A673 (cell line): ENCODE measurements around the gene ANKRD12. TPM values are rescaled to one million over a fixed set of nuclear protein-coding genes. Genes with fewer than 3 reads are reported as not detected.
"Not testable (repeated sequence)": the region's sequence is repeated elsewhere in the genome, so short reads cannot be mapped to it uniquely, and the experiment has no call there.

Source experiments
- BruUV-seq: library from RNA; stranded (reverse); fragments of 400-500 nt; replicated peaks from 2 replicates; lab custom pipeline; 2021; lab: Mats Ljungman, UMichigan
- CTCF ChIA-PET: fragments of 300-600 bp; sonication (Branson Sonifier 250); formaldehyde crosslinking; loops from one replicate; lab custom pipeline; 2022; ENCODE audit warnings: antibody characterized with exemption; lab: Charles Lee
- POLR2A ChIA-PET: fragments of 300-600 bp; sonication (Branson Sonifier 250); formaldehyde crosslinking; loops from one replicate; lab custom pipeline; 2022; ENCODE audit warnings: antibody characterized with exemption; ENCODE audit not compliant: low non-redundant PET; lab: Charles Lee
- DNase-seq: peaks from one replicate; pipeline ENCODE4 v3.0.0-alpha.2; 2015; ENCODE audit warnings: low spot score
- H3K27ac ChIP-seq: fragments of 200-600 bp; sonication (generic); 2 replicates; pipeline ENCODE4 v1.5.1; 2016; ENCODE audit warnings: mixed run types, low read depth, mild to moderate bottlenecking, mixed read lengths, antibody characterized with exemption, low read length; ENCODE audit not compliant: poor library complexity, severe bottlenecking
- H3K27me3 ChIP-seq: fragments of 200-600 bp; sonication (generic); replicated peaks from 2 replicates; pipeline ENCODE4 v1.6.1; 2017; ENCODE audit warnings: mixed run types, low read depth, mild to moderate bottlenecking, mixed read lengths, antibody characterized with exemption, low read length; ENCODE audit not compliant: insufficient read depth, poor library complexity
- H3K36me3 ChIP-seq: fragments of 200-600 bp; sonication (generic); 2 replicates; pipeline ENCODE4 v1.6.1; 2016; ENCODE audit warnings: mixed run types, mild to moderate bottlenecking, mixed read lengths, antibody characterized with exemption, low read length; ENCODE audit not compliant: insufficient read depth, poor library complexity, severe bottlenecking
- H3K4me1 ChIP-seq: fragments of 200-600 bp; sonication (generic); 2 replicates; pipeline ENCODE4 v1.6.1; 2017; ENCODE audit warnings: mixed run types, mild to moderate bottlenecking, mixed read lengths, antibody characterized with exemption, low read length; ENCODE audit not compliant: insufficient read depth, poor library complexity, severe bottlenecking
- H3K4me3 ChIP-seq: fragments of 200-600 bp; sonication (generic); 2 replicates; pipeline ENCODE4 v1.5.1; 2016; ENCODE audit warnings: low read depth, mixed run types, mild to moderate bottlenecking, mixed read lengths, low read length; ENCODE audit not compliant: poor library complexity, severe bottlenecking
- H3K9me3 ChIP-seq: fragments of 200-600 bp; sonication (generic); 2 replicates; pipeline ENCODE4 v1.6.1; 2016; ENCODE audit warnings: mixed run types, low read depth, mild to moderate bottlenecking, mixed read lengths, antibody characterized with exemption, low read length; ENCODE audit not compliant: poor library complexity, severe bottlenecking
- CTCF ChIP-seq: fragments of 300-800, 200-600 bp; sonication (generic); conservative IDR thresholded peaks from 2 replicates; pipeline ENCODE4 v1.5.1; 2017; ENCODE audit warnings: low read depth, mild to moderate bottlenecking, antibody characterized with exemption, low read length, moderate library complexity, mixed read lengths
- EZH2 ChIP-seq: fragments of 200-600 bp; sonication (generic); IDR thresholded peaks from 2 replicates; pipeline ENCODE4 v1.6.1; 2017; ENCODE audit warnings: borderline replicate concordance, low read depth, mild to moderate bottlenecking, mixed read lengths, antibody characterized with exemption, low read length; ENCODE audit not compliant: poor library complexity, severe bottlenecking
- intact Hi-C: fragments of 100-400 bp; cut with micrococcal nuclease; formaldehyde crosslinking; loops from one replicate; pipeline ENCODE4 v1.10.0; 2022; ENCODE audit not compliant: unreplicated experiment
- total RNA-seq: library from RNA; stranded (reverse); gene quantifications from 2 replicates; pipeline ENCODE4 v1.2.3, GENCODE V29; 2021

Gene ANKRD12
- total RNA-seq, 1 experiment from 2014 or later = 24.2 TPM

DNA sequence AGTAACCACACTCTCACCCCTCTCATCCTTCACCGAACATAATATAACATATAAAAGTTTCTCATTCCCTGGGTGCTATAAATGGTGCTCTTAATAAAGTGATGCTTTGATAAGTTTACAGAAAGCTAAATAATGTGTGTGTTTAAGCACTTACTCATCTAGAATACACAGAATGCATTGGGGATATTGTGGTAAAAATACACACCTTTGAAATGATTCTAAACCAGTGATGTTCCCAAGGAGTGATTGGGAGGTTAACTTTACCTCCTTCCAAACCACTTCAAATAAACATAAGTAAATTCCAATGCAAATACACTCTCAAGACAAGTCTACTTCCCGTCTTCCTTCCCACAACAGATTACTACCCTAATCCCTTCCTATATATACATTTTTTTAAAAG is 112.7 kb downstream of the ANKRD12 start:
- peaks cover 11% of the 10 kb centered on the region for H3K4me1 ChIP-seq
- CTCF ChIA-PET = no interaction called here
- no TSS peak for BruUV-seq
- intact Hi-C loops = no loop called here
- H3K36me3 ChIP-seq = peaks cover 2% of the 10 kb centered on the region
- no peak for TF ChIP-seq EZH2
- no peak overlapping the region for H3K4me3 ChIP-seq
- H3K9me3 ChIP-seq = no peaks in the 10 kb centered on the region
- no peak for DNase-seq
- no peak overlapping the region for H3K27ac ChIP-seq
- POLR2A ChIA-PET = no interaction called here
- H3K27me3 ChIP-seq = no peaks in the 10 kb centered on the region

DNA sequence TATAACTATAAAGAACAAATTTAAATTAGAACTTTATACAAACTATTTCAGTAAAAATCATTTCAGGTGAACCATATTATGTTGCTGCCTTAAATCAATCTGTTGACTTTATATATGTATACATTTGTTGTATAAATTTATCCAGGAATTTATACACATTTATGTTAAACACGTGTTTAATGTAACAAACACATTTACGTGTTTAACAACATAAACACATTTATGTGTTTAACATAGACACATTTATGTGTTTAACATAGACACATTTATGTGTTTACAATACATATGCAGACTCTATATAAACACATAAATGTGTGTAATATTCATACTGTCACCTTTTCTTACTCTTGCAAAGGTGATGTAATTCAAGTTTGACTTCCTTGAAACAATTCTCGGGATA is 122.6 kb downstream of the ANKRD12 start:
- no peak overlapping the region for H3K4me3 ChIP-seq
- no peak for DNase-seq
- ChIA-PET CTCF (no interaction called here), POLR2A (no interaction called here)
- peaks cover 30% of the 10 kb centered on the region for H3K4me1 ChIP-seq
- intact Hi-C loops = no loop called here
- H3K27ac ChIP-seq = no peak overlapping the region
- TF ChIP-seq CTCF (no peak), EZH2 (no peak)
- peaks cover 4% of the 10 kb centered on the region for H3K36me3 ChIP-seq
- BruUV-seq = no TSS peak
- H3K27me3 ChIP-seq = no peaks in the 10 kb centered on the region
- H3K9me3 ChIP-seq = no peaks in the 10 kb centered on the region

- no peaks in the 10 kb centered on the region for H3K9me3 ChIP-seq
- TF ChIP-seq EZH2 = no peak
- intact Hi-C loops = no loop called here
- H3K27me3 ChIP-seq = no peaks in the 10 kb centered on the region
- DNase-seq = peak; percentile 65
- POLR2A ChIA-PET = no interaction called here
- H3K36me3 ChIP-seq = no peaks in the 10 kb centered on the region
- peaks cover 35% of the 10 kb centered on the region for H3K4me1 ChIP-seq
- BruUV-seq = no TSS peak
- no peak overlapping the region for H3K27ac ChIP-seq
- no peak overlapping the region for H3K4me3 ChIP-seq
- CTCF ChIA-PET = no interaction called here
These were observed 124.1 kb downstream of the ANKRD12 start for GRCh38 chr18:9260388-9261380.

GRCh38 chr18:9263264-9263663 is 126.7 kb downstream of the ANKRD12 start:
- Histone ChIP-seq H3K36me3 (no peaks in the 10 kb centered on the region), H3K27ac (no peak overlapping the region), H3K9me3 (no peaks in the 10 kb centered on the region), H3K4me3 (no peak overlapping the region), H3K4me1 (peaks cover 35% of the 10 kb centered on the region), H3K27me3 (no peaks in the 10 kb centered on the region)
- no TSS peak for BruUV-seq
- CTCF ChIA-PET = no interaction called here
- DNase-seq = no peak
- TF ChIP-seq EZH2 (no peak), CTCF (no peak)
- POLR2A ChIA-PET = no interaction called here
- intact Hi-C loops = no loop called here

DNA sequence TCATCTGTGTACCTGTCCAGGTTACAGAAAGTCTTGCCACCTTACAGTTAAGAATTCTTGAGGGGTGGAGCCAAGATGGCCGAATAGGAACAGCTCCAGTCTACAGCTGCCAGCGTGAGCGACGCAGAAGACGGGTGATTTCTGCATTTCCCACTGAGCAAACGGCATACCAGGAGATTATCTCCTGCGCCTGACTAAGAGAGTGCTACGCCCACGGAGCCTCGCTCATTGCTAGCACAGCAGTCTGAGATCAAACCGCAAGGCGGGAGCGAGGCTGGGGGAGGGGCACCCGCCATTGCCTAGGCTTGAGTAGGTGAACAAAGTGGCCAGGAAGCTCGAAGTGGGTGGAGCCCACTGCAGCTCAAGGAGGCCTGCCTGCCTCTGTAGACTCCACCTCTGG is 128.2 kb downstream of the ANKRD12 start:
- CTCF ChIA-PET, H3K9me3 ChIP-seq, H3K27me3 ChIP-seq, intact Hi-C loops, H3K36me3 ChIP-seq, POLR2A ChIA-PET, BruUV-seq: not testable (repeated sequence)
- peak overlapping the region; percentile 29 for H3K4me3 ChIP-seq
- H3K4me1 ChIP-seq = peaks cover 31% of the 10 kb centered on the region
- peak; percentile 93 for DNase-seq
- peak overlapping the region; percentile 57 for H3K27ac ChIP-seq
